NCI-H2171 treated with DMSO at 0.1 percent for 48 hours (cell line): ENCODE measurements around the gene FOXI1.

Source experiments
- DNase-seq: peaks from one replicate; lab custom pipeline; 2025; lab: John Stamatoyannopoulos, UW

Gene FOXI1

GRCh38 chr5:170105642-170106611 lies at the start of gene FOXI1:
Gene FOXI1, plus strand, starts transcription at chr5:170105897. Its CDS starts 61 bp downstream, at chr5:170105958.
- no peak for DNase-seq

DNA sequence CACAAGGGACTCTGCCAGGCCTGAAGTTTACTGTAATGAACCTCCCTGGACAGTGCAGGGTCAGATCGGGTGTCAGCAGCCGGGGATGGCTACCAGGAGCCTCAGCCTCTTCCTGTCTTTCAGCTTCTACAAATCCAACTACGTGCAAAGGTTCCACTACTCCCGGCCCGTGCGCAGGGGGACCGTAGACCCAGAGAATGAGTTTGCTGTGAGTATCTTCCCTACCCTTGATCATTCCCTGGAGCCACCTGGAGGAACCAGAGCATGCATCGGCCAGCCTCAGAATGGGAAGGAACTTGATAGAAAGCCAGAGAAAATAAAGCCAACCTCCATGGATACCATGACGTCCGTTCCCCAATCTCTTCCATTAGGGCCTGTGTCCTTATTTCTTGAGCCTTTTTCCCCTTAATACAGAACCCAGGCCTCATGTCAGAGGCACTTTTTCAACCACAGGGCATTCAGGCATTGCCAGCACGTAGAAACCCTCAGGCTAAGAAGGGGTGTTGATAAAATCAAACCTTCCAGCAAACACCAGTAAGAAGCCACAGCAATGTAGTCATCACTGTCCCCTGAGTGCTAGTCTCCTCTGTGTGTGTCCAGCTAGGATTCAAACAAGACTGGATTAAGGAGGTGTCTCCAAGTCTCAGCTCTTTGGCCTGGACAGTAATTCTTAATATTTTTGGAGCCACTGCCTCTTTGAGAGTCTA lies 49.0 kb upstream of the FOXI1 start:
- DNase-seq: no peak

GRCh38 chr5:170057311-170057710 lies 48.4 kb upstream of the FOXI1 start:
- no peak for DNase-seq

GRCh38 chr5:170059221-170059620 lies 46.5 kb upstream of the FOXI1 start:
- DNase-seq: no peak

DNA sequence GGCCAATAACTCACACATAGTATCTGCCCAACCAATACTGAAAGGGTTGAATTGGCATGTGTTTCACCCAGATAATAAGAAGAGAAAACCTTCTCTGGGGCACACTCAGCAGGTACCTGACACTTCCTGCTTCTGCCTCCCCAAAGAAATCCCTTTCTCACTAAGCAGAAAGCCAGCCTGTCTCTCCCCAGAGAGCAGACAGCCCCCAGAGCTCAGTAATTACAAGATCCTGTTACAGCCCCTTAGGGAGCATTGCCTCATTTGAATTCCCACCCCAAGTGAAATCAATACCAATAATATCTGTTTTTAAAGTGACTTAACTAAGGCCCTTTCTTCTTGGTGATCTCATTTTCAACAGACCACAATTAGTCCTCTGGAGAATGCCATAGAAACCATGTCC lies 38.5 kb upstream of the FOXI1 start:
- DNase-seq: peak; percentile 62

DNA sequence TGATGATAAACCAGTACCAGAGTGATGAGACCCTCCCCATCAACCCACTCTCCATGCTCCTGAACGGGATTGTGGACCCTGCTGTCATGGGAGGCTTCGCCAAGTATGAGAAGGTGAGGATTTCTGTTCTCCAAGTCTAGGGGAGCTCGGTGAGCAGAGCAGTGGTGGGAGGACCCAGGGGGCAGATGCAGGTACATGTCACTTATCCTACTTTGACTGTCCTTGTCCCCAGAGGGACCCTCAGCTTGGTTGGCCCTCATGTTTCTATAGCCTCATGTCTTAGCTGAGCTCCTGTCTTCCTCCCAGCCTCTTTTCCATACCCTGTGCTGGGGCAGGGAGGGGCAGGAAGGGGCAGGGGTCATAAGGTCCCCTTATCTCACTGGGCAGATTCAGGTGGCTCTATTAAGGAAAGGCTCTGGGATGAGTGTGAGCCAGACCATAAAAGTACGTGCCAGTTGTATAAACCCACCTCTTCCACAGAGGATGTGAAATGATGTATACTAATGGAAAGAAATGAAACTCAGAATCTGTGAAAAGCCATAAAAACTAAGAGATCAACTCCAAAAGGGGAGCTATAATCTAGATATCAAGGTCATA lies 38.0 kb upstream of the FOXI1 start:
- DNase-seq: no peak

DNA sequence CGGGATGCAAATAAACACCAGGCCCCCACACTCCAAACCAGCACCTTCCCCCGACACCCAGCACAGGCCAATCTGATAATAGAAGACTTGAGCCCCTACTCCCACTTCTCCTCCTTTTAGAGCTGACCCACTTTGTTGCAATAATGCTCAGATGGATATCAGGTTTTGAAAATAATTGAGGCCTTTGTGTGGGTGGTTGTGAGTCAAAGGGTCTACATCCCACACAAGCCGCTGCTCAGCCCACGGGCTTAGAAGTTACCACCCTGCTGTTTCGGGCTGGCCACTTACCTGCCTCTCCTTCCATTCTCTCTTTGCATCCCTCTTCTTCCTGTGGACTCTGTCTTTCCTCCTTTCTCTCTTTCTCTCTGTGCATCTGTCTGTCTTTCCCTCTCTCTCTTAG lies 36.2 kb upstream of the FOXI1 start:
- no peak for DNase-seq

- no peak for DNase-seq
Measured at GRCh38 chr5:170070556-170071412, 34.9 kb upstream of the FOXI1 start.

GRCh38 chr5:170071748-170072147 lies 33.9 kb upstream of the FOXI1 start:
- DNase-seq: no peak

DNA sequence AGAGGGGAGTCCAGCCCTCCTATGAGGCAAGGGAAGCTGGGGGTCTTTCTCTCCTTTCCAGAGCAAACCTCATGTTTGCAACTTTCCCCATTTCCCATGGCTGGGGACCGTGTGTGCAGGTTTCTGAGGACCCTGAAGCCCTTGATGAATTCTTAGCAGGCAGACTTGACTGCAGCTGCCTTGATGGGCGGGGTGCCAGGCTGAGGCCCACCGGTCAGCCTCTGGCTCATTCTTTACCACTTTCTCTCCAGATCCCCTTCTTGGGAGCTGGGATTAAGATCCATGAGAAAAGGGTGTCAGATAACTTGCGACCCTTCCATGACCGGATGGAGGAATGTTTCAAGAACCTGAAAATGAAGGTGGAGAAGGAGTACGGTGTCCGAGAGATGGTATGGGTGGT lies 30.0 kb upstream of the FOXI1 start:
- DNase-seq: no peak

- no peak for DNase-seq
Measured at GRCh38 chr5:170076211-170076610, 29.5 kb upstream of the FOXI1 start.

DNA sequence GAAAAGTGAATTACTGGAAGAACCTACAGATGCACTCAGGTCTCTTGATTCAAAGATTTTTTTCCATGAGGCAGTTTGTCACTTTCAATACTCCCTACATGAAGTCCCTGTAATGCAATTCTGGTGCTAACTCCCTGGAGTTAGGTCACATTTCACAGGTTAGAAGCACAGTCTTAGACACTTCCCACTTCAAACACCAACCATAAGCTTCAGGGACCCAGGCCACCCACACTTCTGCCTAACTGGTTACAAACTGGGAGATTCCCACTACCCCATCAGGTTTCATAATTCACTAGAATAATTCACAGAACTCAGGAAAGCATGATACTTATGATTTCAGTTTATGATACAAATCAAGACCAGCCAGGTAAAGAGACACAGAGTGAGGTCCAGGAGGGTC lies 29.0 kb upstream of the FOXI1 start:
- DNase-seq: no peak

DNA sequence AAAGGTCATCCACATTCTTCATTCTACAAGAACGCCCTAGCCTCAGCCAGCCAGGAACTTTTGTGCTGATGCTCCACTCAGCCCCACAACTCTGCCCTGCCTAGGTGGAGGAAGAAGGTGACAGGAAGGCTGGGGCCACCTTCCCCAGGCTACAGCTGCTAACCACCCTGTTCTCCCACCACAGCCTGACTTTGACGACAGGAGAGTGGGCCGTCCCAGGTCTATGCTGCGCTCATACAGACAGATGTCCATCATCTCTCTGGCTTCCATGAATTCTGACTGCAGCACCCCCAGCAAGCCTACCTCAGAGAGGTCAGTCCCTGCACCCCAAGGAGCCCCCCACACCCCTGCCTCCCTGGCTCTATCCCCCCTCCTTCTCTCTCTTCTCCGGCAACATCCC lies 28.2 kb upstream of the FOXI1 start:
- no peak for DNase-seq

DNA sequence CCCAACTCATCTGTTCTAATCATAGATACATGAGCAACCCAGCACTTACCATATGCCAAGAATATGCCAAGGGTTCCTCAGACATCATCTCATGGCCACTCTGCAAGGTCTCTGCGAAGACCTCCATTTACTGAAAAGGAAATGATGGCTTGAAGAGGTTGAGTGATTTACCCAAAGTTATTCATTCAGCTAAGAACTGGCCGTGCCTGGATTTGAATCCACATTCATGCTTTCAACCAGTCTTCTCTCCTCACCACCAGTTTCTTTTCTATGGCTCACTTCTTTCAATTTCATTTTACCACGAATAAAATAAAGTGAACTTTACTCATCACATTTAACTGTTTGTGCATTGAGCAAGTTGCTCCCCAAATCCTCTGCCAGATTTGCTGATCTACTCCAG lies 27.2 kb upstream of the FOXI1 start:
- no peak for DNase-seq

- no peak for DNase-seq
Measured at GRCh38 chr5:170078931-170079330, 26.8 kb upstream of the FOXI1 start.

- no peak for DNase-seq
Measured at GRCh38 chr5:170080217-170080616, 25.5 kb upstream of the FOXI1 start.

DNA sequence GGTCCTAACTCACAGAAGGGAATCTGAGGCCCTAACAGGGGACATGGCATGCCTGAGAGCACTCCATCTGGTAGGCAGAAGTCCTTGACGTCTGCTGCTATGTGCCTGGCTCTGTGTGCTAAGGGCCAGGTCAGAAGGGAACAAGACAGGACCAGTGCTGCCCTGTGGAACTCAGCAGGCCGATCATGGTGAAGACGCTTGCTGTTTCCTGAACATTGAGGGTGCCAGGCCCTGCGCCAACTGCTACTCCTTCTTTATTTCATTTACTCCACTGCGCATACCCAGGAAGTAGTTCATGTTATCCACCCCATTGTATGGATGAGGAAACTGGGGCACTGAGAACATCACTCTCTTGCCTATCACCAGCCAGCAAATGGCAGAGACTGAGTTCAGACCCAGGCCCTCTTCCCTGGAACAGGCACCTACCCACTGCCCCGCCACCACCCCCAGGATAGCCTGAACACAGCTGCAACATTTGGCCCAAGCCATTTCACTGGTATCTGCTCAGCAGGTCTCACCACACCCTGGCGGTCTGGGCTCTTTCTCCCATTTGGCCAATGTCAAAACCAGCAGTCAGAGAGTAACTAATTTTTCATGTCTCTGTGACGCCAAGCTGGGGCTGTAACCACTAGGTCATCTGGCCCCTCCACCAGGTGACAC lies 24.8 kb upstream of the FOXI1 start:
- DNase-seq: no peak

DNA sequence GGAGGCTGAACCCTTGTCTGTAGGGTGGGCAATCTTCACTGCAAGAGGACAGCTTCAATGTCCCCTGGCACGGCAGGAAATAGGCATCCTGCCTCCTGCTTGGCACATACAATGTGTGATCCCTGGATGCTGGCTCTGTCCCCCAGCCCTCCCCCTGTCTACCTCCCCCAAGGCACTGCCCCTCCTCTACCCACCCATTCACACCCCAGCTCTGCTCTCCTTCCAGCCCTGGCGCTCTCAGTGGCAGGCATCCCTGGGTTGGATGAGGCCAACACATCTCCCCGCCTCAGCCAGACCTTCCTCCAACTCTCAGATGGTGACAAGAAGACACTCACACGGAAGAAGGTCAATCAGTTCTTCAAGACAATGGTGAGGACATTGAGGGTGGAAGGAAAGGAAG lies 24.1 kb upstream of the FOXI1 start:
- no peak for DNase-seq

- DNase-seq: no peak
Measured at GRCh38 chr5:170082701-170083100, 23.0 kb upstream of the FOXI1 start.

GRCh38 chr5:170087168-170087817 lies 18.4 kb upstream of the FOXI1 start:
- DNase-seq: no peak
